GM19238 (cell line): ENCODE data around the gene RTCA.
A peak's percentile ranks its signal among the peaks of the same experiment; 100 is the strongest.
"Not testable (repeated sequence)": the region's sequence is repeated elsewhere in the genome, so short reads cannot be mapped to it uniquely, and the experiment has no call there.

Source experiments
- DNase-seq: peaks from one replicate; pipeline ENCODE4 v3.0.0; 2011; ENCODE audit warnings: low spot score; ENCODE audit not compliant: insufficient read length

RTCA gene

DNA sequence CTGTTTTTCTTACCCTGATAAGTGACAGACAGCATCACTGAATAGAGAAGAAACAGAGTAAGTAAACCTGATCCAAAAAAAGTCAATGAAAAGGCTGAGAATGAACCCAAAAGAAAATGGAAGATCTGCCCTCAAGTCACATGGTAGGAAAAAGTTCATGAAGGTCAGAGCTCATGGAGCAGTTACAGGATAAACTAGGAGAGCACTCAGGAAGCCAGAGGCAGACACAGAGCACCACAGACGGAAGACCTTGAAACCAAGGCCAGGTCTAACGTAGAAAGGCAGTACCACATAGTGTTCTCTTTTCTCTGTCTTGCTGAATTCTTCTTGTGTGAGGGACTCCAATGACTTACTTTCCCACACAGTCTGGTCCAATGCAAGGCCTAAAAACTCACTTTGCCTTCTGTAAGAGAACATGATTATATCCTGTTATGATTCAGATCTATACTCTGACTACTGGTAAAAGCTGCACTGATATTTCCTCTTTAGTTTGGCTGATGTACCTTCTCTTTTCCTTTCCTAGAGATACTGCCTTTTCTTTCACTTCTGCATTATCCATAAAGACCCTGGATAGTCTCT lies 40.8 kb downstream of the RTCA start:
- no peak for DNase-seq

DNA sequence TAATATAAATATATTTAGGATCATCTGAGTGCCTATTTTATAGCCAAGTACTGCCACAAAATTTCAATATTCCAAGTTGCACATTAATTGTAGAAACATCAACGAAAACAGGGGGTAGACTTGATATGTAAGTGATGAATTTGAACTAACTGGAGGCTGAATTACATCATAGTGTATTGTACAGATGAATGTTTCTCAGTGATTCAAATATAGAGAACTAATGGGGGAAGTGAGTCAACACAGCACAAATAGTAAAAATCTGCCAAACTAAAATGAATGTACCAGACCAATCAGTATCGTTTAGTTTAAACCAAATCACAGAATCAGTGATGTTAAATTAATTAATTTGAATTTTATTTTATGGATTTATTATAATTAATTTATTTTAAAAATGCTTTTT lies 42.8 kb downstream of the RTCA start:
- no peak for DNase-seq

DNA sequence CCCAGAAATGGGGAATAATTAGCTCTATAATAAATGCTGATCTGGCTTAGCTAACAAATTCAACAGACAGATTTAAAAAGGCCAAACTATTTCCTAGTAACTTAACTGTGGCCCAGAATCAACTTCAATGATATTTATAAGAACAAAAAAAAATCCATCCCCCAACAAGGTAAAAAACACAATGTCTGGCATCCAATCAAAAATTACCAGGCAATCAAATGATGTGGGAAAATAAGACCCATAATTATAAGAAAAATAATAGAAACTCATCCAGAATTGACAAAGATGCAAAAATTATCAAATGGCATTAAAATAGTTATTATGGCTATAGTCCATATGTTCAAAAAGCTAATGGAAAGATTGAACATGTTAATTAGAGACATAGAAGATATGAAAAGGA lies 43.8 kb downstream of the RTCA start:
- DNase-seq: no peak

DNA sequence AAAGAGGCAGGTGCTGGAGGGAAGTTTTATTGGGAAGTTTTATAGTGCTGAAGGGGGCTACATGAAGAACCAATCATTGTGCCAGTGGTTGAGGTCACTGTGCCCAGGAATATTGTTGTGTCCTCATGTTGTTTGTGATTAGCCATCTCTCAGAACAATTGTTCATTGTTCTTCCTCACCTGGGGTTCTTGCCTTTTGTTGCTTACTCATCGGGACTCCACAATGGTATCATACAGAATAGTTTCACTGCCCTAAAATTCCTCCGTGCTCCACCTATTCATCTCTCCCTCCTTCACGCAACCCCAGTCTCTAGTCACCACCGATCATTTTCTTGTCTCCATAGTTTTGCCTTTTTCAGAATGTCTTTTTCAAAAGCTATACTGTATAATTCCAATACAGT lies 47.4 kb downstream of the RTCA start:
- no peak for DNase-seq

DNA sequence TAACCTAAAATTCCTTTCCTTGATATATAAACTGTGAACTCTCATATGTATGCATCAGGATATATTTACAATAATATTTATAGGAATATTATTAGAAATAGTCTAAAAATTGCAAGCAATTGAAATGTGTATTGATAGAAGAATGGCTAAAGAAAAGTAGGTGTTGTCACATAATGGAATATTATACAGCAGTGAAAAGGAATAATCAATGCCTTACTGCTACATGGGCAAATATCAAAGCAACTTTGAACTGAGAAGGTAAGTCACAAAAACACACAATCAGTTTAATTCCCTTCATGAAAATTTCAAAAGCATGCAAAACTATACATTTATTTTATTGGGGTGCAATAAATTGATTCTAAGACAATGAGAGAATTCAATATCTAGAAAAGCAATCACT lies 50.6 kb downstream of the RTCA start:
- DNase-seq: no peak

DNA sequence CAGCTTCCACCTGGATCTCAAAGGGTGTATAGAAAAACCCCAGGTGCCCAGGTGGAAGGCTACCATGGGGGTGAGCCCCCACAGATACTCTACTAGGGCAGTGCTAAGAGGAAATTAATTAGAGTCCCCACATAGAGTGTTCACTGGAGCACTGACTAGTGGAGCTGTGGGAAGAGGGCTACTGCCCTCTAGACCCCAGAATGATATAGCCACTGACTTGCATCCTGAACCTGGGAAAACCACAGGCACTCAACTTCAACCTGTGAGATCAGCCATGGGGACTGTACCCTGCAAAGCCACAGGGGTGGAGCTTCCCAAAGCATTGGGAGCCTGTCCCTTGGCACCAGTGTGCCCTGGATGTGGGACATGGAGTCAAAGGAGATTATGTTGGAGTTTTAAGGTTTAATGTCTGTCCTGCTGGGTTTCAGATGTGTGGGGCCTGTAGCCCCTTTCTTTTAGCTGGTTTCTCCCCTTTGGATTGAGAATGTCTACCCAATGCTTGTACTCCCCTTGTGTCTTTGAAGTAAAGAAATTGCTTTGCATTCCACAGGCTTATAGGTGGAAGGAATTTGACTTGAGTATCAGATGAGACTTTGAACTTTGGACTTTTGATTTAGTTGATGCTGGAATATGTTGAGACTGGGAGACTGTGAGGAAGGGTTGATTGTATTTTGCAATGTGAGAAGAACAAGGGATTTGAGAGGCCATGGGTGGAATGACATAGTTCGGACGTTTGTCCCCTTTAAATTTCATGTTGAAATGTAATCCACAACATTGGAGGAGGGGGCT lies 54.5 kb downstream of the RTCA start:
- no peak for DNase-seq

DNA sequence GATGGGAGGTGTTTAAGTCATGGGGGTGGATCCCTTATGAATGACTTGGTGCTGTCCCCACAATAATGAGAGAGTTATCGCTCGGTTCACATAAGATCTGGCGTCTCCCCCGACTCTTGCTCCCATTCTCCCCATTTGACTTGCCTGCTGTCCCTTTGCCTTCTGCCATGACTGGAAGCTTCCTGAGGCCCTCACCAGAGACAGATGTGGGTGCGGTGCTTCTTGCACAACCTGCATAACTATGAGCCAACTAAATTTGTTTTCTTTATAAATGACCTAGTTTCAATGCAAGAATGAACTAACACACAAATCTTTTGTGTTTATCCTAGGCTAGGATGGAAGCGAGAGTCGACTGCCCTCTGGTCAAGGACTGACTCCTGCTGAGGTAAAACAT lies 55.1 kb downstream of the RTCA start:
- DNase-seq: no peak

DNA sequence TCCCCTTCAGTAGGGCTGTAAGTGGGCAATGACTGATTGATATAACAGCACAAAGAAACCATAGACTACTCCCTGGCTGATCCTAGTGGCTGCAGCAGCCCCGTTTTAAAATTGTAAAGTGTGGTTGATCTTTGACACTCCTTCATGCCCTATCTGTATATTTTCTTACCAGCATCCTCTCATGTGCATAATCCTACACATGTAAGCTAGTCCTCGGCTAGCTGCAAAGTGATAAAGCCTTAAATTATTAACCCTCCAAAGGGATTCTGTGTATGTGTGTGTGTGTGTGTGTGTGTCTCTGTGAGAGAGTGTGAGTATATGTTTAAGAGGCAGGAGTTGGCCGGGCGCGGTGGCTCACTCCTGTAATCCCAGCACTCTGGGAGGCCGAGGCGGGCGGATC lies 55.5 kb downstream of the RTCA start:
- DNase-seq: no peak

DNA sequence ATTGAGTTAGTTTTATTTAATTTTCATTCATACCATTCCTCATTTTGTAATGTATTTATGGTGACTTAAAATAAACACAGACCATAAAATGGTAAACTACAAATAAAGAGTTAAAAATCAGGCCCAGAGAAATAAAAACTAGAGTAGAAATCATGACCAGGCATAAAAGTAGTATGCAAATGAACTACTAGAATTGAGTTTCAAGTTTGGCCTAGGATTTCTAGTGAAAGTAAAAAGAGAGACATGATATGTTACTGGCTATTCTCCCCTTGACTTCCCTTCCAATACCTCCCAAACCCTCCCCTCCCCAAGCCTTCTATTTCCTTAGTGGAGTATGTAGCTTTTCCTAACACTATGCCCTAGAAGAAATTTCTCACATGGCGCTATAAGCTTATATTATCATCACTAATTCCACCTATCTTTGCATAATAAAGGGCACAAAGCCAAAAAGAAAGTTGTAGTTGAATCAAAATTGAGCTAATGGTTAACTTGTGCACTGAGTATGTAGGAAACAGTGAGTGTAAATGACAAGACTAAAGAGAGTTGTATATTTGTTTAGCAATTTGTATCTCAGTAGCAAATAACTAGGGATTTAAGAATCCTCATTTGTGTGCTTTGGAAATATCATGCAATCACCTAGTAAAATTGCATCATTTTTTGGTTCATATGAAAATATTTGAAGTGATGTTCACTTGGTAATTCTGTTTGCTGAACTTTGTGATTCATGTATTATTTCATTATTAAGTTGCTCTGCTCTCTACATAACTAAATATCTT lies 56.6 kb downstream of the RTCA start:
- DNase-seq: peak; percentile 6

DNA sequence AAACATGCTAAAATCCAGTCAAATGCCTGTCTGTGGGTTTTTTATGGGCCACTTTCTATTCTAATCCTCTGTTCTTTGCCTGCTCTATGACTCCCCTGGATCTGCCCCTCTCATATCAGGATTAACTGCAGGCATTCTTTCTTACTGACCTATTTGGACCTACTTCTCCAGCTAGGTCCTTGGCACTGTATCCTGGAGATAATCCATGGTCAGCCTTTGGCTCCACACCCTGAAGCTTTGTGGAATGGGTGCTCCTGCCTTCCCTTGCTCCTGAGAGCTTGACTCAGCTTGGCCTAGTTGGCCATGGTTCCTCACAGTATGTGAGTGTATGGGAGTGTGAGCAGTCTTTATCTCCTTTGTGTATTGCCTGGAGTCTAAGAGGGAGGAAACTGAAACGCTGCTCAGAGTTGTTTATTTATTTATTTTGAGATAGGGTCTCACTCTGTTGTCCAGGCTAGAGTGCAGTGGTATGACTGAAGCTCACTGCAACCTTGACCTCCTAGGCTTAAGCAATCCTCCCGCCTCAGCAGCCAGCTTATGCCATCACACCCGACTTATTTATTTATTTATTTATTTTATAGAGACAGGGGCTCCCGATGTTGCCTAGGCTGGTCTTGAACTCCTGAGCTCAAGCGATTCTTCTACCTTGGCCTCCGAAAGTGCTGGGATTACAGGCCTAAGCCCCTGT lies 57.5 kb downstream of the RTCA start:
- DNase-seq: no peak

DNA sequence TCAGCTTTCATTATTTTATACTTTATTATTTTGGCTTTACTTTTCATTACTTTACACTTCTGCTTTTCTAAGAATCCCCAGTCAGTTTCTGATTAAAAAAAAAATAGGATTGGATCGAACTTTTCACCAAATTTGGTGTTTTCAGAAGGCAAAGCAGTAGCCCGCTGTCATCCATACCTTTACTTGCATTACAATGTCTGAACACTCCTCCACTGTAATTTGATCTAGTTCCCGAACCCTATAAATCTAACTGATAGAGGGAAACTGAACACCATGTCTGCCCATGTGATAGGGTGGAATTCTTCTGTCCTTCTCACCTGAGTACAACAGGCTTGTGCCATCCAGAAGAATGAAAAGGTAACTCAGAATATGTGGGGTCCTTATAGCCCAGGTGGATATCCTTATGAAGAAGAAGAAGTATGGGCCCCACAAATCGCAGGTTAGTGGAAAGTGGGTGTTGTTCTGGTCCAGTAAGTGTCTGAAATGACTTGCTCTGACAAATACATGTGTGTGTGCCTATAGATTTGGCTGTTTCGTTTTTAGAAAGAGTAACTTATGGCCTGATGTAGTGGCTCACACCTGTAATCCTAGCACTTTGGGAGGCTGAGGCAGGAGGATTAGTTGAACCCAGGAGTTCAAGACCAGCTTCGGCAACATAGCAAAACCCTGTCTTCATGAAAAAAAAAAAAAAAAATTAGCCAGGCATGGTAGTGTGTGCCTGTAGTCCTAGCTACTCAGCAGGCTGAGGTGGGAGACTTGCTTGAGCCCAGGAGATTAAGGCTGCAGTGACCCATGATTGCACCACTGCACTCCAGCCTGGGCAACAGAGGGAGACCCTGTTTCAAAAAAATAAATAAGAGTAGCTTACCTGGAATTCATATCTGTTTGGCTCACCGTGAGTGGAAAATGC lies 59.7 kb downstream of the RTCA start:
- no peak for DNase-seq

DNA sequence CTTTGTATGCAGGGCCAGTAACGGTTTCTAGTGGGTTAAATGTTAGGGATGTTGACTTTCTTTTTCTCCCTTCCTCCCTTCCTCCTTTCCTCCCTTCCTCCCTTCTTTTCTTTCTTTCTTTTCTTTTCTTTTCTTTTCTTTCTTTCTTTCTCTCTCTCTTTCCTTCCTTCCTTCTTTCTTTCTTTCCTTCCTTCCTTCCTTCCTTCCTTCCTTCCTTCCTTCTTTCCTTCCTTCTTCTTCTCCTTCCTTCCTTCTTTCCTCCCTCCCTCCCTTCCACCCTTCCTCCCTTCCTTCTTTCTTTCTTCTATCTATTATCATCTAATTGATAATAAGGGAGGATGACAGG lies 60.3 kb downstream of the RTCA start:
- DNase-seq: not testable (repeated sequence)

DNA sequence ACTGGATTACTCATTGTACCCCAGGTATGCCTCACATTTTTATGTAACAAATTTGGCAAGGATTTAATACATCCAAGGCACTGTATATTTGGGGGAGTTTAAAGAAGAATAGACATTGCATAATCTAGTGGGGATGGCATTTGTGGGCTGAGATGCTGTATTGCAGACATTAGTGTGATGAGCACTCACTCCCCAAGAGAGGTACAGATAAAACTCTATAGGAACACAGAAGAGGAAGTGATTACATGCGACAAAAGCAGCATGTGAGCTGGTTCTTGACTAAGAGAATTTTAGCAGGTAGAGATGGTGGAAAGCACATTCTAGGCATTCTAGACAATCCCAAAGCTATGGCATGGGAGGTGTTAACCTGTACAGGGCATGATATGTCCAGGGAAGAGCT lies 62.1 kb downstream of the RTCA start:
- DNase-seq: no peak

DNA sequence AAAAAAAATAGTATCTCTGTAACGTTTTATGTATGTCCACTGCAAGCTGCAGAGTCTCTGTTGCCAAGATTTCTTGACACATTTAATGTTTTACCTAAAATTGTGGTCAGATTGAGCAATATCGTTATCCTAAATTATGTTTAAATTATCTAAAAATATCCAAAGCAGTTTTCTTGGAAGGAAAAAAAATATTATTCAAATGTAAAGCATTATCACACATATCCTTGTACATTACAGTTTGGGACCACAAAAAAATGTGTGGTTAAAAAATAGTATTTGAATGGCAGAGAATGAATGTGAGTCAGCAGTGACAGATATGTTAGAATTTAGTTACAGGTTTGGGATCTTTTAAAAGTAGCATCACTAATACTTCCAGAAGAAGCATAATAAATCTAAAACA lies 65.1 kb downstream of the RTCA start:
- DNase-seq: not testable (repeated sequence)

DNA sequence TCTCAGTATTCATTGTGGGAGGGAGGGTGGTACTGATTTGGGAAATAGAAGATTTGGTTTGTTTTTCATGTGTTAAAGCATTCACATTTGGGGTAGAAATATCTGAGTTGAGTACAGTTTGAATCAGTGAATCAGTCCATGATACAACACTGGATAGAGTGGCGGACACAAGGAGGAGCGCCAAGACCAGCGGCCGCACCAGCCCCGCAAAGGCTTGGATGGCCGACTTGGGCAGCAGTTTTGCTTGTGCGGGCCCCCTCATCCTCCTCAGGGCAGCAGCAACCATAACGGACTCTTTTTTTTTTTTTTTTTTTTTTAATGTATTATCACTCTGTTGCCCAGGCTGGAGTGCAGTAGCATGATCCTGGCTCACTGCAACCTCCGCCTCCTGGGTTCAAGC lies 66.3 kb downstream of the RTCA start:
- DNase-seq: no peak

DNA sequence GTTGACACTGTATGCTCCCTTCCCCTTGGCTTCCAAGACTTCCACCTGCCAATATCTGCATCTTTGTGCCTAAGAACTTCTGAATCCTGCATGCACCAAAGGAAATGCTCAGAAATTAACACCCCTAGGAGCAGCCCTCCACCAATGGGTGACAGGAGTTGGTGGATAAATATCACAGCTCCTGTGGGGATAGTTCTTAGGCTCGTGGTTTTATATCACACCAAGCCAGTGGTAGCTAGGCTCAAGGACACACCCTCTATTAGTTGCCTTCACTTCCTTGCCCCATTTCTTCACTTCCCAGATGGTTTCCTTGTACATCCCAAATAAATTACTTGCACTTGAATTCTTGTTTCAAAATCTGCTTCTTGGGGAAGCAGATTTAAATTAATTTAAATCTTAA lies 69.4 kb downstream of the RTCA start:
- no peak for DNase-seq

DNA sequence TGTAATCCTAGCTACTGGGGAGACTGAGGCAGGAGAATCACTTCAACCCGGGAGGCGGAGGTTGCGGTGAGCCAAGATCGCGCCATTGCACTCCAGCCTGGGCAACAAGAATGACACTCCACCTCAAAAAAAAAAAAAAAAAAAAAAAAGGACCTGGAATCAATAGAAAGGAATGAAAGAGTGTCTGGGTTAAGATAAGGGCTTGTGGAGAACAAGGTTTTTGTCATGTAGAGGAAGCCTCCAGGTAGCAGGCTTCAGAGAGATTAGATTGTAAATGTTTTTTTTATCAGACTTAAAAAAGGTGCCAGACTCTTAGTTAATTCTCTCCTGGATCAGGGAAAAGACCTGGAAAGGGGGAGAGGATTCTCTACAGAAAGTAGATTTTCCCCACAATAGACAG lies 71.9 kb downstream of the RTCA start:
- DNase-seq: not testable (repeated sequence)

DNA sequence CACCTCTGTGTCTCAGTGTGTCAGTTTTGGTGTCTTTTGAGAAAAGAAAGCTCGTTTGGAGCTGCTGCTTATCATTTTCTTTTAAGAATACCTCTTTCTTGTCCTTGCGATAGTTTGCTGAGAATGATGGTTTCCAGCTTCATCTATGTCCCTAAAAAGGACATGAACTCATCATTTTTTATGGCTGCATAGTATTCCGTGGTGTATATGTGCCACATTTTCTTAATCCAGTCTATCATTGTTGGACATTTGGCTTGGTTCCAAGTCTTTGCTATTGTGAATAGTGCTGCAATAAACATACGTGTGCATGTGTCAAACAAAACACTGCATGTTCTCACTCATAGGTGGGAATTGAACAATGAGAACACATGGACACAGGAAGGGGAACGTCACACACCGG lies 73.7 kb downstream of the RTCA start:
- not testable (repeated sequence) for DNase-seq

DNA sequence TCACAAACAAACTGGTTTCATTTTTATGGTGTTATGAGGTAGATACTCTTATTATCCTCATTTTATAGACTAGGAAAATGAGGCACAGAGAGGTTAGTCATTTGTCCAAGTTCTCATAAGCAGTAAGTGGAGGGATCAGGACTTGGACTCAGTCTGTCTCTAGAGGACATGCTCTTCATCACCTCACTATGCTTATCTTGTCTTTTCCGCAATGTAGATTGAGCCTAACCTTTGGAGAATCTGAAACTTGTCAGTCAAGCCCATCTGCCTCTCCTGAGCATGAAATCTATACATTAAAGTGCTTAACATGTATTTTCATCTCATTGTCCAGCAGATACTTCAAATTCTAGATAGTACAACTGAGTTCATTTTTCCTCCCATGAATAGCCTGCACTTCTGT lies 74.5 kb downstream of the RTCA start:
- DNase-seq: no peak

DNA sequence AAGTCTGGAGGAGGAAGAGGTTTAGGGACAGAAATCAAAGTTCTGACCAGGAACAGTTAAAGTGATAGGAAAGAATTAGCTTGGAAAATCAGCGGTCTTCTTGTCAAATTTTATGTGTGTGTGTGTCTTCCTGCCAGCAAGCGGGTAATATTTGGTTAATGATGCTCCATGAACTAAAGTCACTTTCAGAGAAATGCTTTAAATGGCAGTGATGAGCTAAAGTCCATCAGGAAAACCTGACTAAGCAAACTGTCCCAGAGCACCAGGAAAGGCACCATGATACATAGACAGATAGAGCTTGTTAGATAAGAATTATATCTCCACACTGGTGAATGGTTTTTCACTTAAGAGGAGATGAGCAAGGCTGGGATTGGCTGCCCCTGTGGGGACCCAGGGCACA lies 76.3 kb downstream of the RTCA start:
- no peak for DNase-seq
